HEK293 (cell line): ENCODE results near the gene C1D.

ENCODE experiments used
- CTCF ChIA-PET: fragments of 350-600 bp; formaldehyde crosslinking; extraction: SDS; loops from one replicate; lab custom pipeline; 2021; ENCODE audit warnings: antibody characterized with exemption; lab: Yijun Ruan, JAX
- POLR2A ChIA-PET: fragments of 300-600 bp; formaldehyde crosslinking; extraction: SDS; loops from one replicate; lab custom pipeline; 2020; ENCODE audit warnings: antibody characterized with exemption, inconsistent platforms; lab: Yijun Ruan, JAX
- H3K27ac ChIP-seq: fragments of 200-500 bp; sonication (Bioruptor generic); 2 replicates; pipeline ENCODE4 v1.5.1; 2014; ENCODE audit warnings: low read depth, low read length, control low read depth, inconsistent platforms; ENCODE audit errors: extremely low read depth
- H3K36me3 ChIP-seq, 2 experiments: fragments of 200-500 bp in 1 of 2; sonication (Bioruptor generic) in 1 of 2; 1 replicate in 1 of 2; 2 replicates in 1 of 2; pipeline ENCODE4 v1.5.1; 2014 to 2017; ENCODE audit warnings: inconsistent platforms in 2 of 2, low read length in 2 of 2; ENCODE audit not compliant: control insufficient read depth in 2 of 2, insufficient read depth in 1 of 2
- H3K4me1 ChIP-seq: fragments of 200-500 bp; sonication (Bioruptor generic); 2 replicates; pipeline ENCODE4 v1.5.1; 2014; ENCODE audit warnings: mild to moderate bottlenecking, low read length, inconsistent platforms; ENCODE audit not compliant: control insufficient read depth, insufficient read depth
- H3K4me3 ChIP-seq: 2 replicates; pipeline ENCODE4 v1.5.1; 2011; ENCODE audit warnings: low read depth, mild to moderate bottlenecking, control low read depth, low read length, moderate library complexity
- H3K9me3 ChIP-seq: fragments of 200-500 bp; sonication (Bioruptor generic); 2 replicates; pipeline ENCODE4 v1.5.1; 2014; ENCODE audit warnings: low read depth, low read length, inconsistent platforms; ENCODE audit not compliant: control insufficient read depth, insufficient read depth
- KLF10 ChIP-seq: fragments of 450-650 bp; IDR thresholded peaks from 2 replicates; pipeline ENCODE4 v1.5.1; 2018; ENCODE audit warnings: missing biosample characterization, mild to moderate bottlenecking, missing genetic modification characterization
- MEIS1 ChIP-seq: sonication (generic); formaldehyde crosslinking; IDR thresholded peaks from 2 replicates; pipeline ENCODE4 v1.8.1; 2022; ENCODE audit warnings: missing genetic modification reagents, mild to moderate bottlenecking, borderline replicate concordance
- OVOL3 ChIP-seq: fragments of 450-650 bp; formaldehyde crosslinking; IDR thresholded peaks from 2 replicates; pipeline ENCODE4 v1.5.1; 2016; ENCODE audit warnings: missing biosample characterization, missing genetic modification characterization
- ZNF114 ChIP-seq: fragments of 450-650 bp; formaldehyde crosslinking; IDR thresholded peaks from 2 replicates; pipeline ENCODE4 v1.5.0; 2017; ENCODE audit warnings: missing biosample characterization, missing genetic modification characterization
- ZNF174 ChIP-seq: fragments of 450-650 bp; formaldehyde crosslinking; IDR thresholded peaks from 2 replicates; pipeline ENCODE4 v1.5.0; 2017; ENCODE audit warnings: missing biosample characterization, mild to moderate bottlenecking, missing genetic modification characterization
- ZNF239 ChIP-seq: fragments of 450-650 bp; formaldehyde crosslinking; IDR thresholded peaks from 2 replicates; pipeline ENCODE4 v1.5.1; 2016; ENCODE audit warnings: missing biosample characterization, missing genetic modification characterization
- ZNF324 ChIP-seq: fragments of 450-650 bp; formaldehyde crosslinking; IDR thresholded peaks from 2 replicates; pipeline ENCODE4 v1.5.1; 2016; ENCODE audit warnings: missing biosample characterization, missing genetic modification characterization
- ZNF335 ChIP-seq: fragments of 450-650 bp; formaldehyde crosslinking; conservative IDR thresholded peaks from 2 replicates; pipeline ENCODE4 v1.5.1; 2016; ENCODE audit warnings: missing biosample characterization, missing genetic modification characterization
- ZNF37A ChIP-seq: fragments of 450-650 bp; IDR thresholded peaks from 2 replicates; pipeline ENCODE4 v1.5.1; 2018; ENCODE audit warnings: missing biosample characterization, missing genetic modification characterization
- ZNF426 ChIP-seq: fragments of 450-650 bp; formaldehyde crosslinking; IDR thresholded peaks from 2 replicates; pipeline ENCODE4 v1.5.1; 2017; ENCODE audit warnings: missing biosample characterization, missing genetic modification characterization, mild to moderate bottlenecking, inconsistent platforms, moderate library complexity
- ZNF513 ChIP-seq: fragments of 450-650 bp; IDR thresholded peaks from 2 replicates; pipeline ENCODE4 v1.5.1; 2018; ENCODE audit warnings: missing biosample characterization, missing genetic modification characterization
- ZNF529 ChIP-seq: fragments of 450-650 bp; formaldehyde crosslinking; IDR thresholded peaks from 2 replicates; pipeline ENCODE4 v1.5.1; 2017; ENCODE audit warnings: missing genetic modification characterization, missing biosample characterization; ENCODE audit not compliant: insufficient replicate concordance
- ZNF610 ChIP-seq: fragments of 450-650 bp; formaldehyde crosslinking; IDR thresholded peaks from 2 replicates; pipeline ENCODE4 v1.5.1; 2016; ENCODE audit warnings: missing biosample characterization, missing genetic modification characterization, borderline replicate concordance
- ZNF747 ChIP-seq: fragments of 450-650 bp; formaldehyde crosslinking; IDR thresholded peaks from 2 replicates; pipeline ENCODE4 v1.5.1; 2016; ENCODE audit warnings: missing biosample characterization, missing genetic modification characterization
- ZSCAN18 ChIP-seq: fragments of 450-650 bp; formaldehyde crosslinking; IDR thresholded peaks from 2 replicates; pipeline ENCODE4 v1.5.1; 2016; ENCODE audit warnings: missing biosample characterization, missing genetic modification characterization
- ZSCAN30 ChIP-seq: fragments of 450-650 bp; IDR thresholded peaks from 2 replicates; pipeline ENCODE4 v1.5.1; 2018; ENCODE audit warnings: missing biosample characterization, mild to moderate bottlenecking, missing genetic modification characterization, moderate library complexity
- TF ChIP-seq, protein P1 (sequence below): fragments of 450-650 bp; formaldehyde crosslinking; IDR thresholded peaks from 2 replicates; pipeline ENCODE4 v1.5.1; 2016; ENCODE audit warnings: missing biosample characterization, missing genetic modification characterization, low read depth
- TF ChIP-seq, protein P2 (sequence below): fragments of 450-650 bp; formaldehyde crosslinking; IDR thresholded peaks from 2 replicates; pipeline ENCODE4 v1.5.1; 2016; ENCODE audit warnings: missing biosample characterization, missing genetic modification characterization, borderline replicate concordance

The C1D gene

GRCh38 chr2:67993329-67993728 lies 69.5 kb downstream of the C1D start:
- ChIA-PET CTCF (no interaction called here), POLR2A (no interaction called here)
- Histone ChIP-seq H3K36me3 (no peaks in the 10 kb centered on the region), H3K27ac (no peak overlapping the region), H3K4me3 (no peak overlapping the region), H3K4me1 (no peaks in the 10 kb centered on the region), H3K9me3 (no peaks in the 10 kb centered on the region)
- no peak for TF ChIP-seq MEIS1 (CRISPR knock-in tag)
- TF ChIP-seq, protein P1, sequence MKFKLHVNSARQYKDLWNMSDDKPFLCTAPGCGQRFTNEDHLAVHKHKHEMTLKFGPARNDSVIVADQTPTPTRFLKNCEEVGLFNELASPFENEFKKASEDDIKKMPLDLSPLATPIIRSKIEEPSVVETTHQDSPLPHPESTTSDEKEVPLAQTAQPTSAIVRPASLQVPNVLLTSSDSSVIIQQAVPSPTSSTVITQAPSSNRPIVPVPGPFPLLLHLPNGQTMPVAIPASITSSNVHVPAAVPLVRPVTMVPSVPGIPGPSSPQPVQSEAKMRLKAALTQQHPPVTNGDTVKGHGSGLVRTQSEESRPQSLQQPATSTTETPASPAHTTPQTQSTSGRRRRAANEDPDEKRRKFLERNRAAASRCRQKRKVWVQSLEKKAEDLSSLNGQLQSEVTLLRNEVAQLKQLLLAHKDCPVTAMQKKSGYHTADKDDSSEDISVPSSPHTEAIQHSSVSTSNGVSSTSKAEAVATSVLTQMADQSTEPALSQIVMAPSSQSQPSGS (tag by site-specific recombination) = no peak
- TF ChIP-seq, protein P2, sequence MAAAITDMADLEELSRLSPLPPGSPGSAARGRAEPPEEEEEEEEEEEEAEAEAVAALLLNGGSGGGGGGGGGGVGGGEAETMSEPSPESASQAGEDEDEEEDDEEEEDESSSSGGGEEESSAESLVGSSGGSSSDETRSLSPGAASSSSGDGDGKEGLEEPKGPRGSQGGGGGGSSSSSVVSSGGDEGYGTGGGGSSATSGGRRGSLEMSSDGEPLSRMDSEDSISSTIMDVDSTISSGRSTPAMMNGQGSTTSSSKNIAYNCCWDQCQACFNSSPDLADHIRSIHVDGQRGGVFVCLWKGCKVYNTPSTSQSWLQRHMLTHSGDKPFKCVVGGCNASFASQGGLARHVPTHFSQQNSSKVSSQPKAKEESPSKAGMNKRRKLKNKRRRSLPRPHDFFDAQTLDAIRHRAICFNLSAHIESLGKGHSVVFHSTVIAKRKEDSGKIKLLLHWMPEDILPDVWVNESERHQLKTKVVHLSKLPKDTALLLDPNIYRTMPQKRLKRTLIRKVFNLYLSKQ = no peak
- TF ChIP-seq ZNF610 (tag by site-specific recombination) = no peak
- no peak for TF ChIP-seq OVOL3 (tag by site-specific recombination)
- TF ChIP-seq ZNF114 (tag by site-specific recombination) = no peak
- no peak for TF ChIP-seq ZNF513 (tag by site-specific recombination)
- TF ChIP-seq ZNF747 (tag by site-specific recombination) = no peak
- no peak for TF ChIP-seq KLF10 (tag by site-specific recombination)
- no peak for TF ChIP-seq ZNF335 (tag by site-specific recombination)

- POLR2A ChIA-PET = no interaction called here
- H3K9me3 ChIP-seq = no peaks in the 10 kb centered on the region
- H3K27ac ChIP-seq = no peak overlapping the region
- no peak for TF ChIP-seq ZNF37A (tag by site-specific recombination)
- no peak for TF ChIP-seq ZSCAN18 (tag by site-specific recombination)
- TF ChIP-seq ZNF324 (tag by site-specific recombination) = no peak
- no peak for TF ChIP-seq ZNF426 (tag by site-specific recombination)
- no peak for TF ChIP-seq ZNF239 (tag by site-specific recombination)
- no peak for TF ChIP-seq ZNF174 (tag by site-specific recombination)
- TF ChIP-seq ZSCAN30 (tag by site-specific recombination) = no peak
- TF ChIP-seq ZNF529 (tag by site-specific recombination) = no peak
- TF ChIP-seq OVOL3 (tag by site-specific recombination) = no peak
- no peaks in the 10 kb centered on the region for H3K36me3 ChIP-seq
- no peak overlapping the region for H3K4me3 ChIP-seq
- CTCF ChIA-PET = no interaction called here
- H3K4me1 ChIP-seq = no peaks in the 10 kb centered on the region
Observed at GRCh38 chr2:67991456-67991855, 71.3 kb downstream of the C1D start.
